ENCODE data around the gene ULBP2. TPM values are rescaled to one million over a fixed set of nuclear protein-coding genes. Genes with fewer than 3 reads are reported as not detected.
A peak's percentile ranks its signal among the peaks of the same experiment; 100 is the strongest.
"Not testable (repeated sequence)": the region's sequence is repeated elsewhere in the genome, so short reads cannot be mapped to it uniquely, and the experiment has no call there.

The ULBP2 gene
- total RNA-seq, 1 donor from 2014 or later: 0.14 TPM

DNA sequence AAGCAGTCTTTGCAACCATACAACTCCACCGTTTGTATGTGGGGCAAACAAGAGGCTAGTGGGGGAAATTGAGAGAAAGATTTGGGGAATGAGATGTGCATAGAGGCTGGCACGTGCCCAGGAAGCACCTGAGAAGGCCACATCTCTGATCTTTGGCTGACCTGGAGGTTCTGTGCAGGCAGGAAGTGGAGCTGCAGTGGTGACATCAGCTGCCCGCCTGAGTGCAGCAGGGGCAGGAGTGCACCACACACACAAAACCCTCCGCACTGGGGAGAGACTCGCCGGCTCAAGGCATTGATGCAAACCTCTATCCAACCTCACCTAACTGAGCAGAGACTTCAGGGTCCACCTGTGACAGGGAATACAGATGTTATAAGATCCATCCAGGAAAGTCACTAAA lies 32.6 kb downstream of the ULBP2 start:
- H3K27ac Mint-ChIP-seq; intact Hi-C loops (cut with micrococcal nuclease); H3K4me3 Mint-ChIP-seq (ENCODE audit: low read depth); DNase-seq (ENCODE audit: low spot score); H3K9me3 Mint-ChIP-seq; H3K36me3 Mint-ChIP-seq (ENCODE audit: low read depth); H3K4me1 Mint-ChIP-seq (ENCODE audit: low read depth): not testable (repeated sequence)
- H3K27me3 Mint-ChIP-seq (ENCODE audit: low read depth): peaks cover 73% of the 10 kb centered on the region

DNA sequence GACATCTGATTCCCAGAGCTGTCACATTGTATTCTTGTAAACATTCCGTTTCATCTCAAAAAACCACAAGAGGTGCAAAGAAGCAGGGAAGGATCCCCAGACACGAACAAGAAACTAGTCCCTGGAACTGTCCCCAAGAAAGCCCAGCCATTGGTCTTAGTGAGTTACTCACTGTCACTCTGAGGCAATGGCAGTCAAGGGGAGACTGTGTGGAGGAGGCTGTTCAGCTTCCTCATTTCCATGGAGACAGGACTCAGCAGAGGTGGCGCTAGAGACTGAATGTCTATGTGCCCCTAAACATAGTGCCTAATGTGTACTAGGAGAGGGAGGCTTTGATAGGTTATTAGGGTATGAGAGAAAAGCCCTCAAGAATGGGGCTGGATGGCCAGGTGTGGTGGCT lies 33.0 kb downstream of the ULBP2 start:
- no peak overlapping the region for H3K4me3 Mint-ChIP-seq (ENCODE audit: low read depth)
- H3K27me3 Mint-ChIP-seq (ENCODE audit: low read depth): peaks cover 73% of the 10 kb centered on the region
- no peak overlapping the region for H3K27ac Mint-ChIP-seq
- H3K4me1 Mint-ChIP-seq (ENCODE audit: low read depth): no peaks in the 10 kb centered on the region
- intact Hi-C loops (cut with micrococcal nuclease): no loop called here
- H3K36me3 Mint-ChIP-seq (ENCODE audit: low read depth): no peaks in the 10 kb centered on the region
- H3K9me3 Mint-ChIP-seq: no peaks in the 10 kb centered on the region
- no peak for DNase-seq (ENCODE audit: low spot score)

DNA sequence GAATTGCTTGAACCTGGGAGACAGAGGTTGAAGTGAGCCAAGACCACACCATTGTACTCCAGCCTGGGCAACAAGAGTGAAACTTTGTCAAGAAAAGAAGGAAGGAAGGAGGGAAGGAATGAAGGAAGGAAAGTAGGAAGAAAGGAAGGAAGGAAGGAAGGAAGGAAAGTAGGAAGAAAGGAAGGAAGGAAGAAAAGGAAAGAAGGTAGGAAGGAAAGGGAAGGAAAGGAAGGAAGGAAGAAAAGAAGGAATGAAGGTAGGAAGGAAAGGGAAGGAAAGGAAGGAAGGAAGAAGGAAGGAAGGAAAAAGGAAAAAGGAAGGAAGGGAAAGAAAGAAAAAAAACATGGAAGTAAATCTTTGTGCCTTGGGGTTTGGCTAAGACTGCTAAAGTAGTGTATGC lies 33.6 kb downstream of the ULBP2 start:
- intact Hi-C loops (cut with micrococcal nuclease): no loop called here
- no peak overlapping the region for H3K4me3 Mint-ChIP-seq (ENCODE audit: low read depth)
- H3K4me1 Mint-ChIP-seq (ENCODE audit: low read depth): no peaks in the 10 kb centered on the region
- H3K36me3 Mint-ChIP-seq (ENCODE audit: low read depth): no peaks in the 10 kb centered on the region
- no peak for DNase-seq (ENCODE audit: low spot score)
- no peak overlapping the region for H3K27ac Mint-ChIP-seq
- peaks cover 70% of the 10 kb centered on the region for H3K27me3 Mint-ChIP-seq (ENCODE audit: low read depth)
- H3K9me3 Mint-ChIP-seq: no peaks in the 10 kb centered on the region

DNA sequence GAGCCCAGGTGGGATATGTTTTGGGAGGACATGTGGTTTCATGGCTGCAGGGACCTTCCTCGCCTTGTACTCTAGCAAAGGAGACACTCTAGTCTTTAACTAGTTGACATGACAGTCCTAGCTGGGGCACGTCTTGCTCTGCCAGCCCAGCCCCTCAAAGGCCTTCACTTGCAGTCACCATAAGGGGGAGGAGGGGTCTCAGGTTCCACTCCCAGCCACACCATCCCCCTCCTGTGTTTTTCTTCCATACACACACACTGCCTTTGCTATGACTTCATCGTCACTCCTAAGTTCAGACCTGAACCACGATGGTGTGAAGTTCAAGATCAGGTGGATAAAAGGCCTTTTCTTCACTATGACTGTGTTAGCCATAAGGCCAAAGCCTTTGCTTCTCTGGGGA lies 35.4 kb downstream of the ULBP2 start:
- H3K27ac Mint-ChIP-seq: no peak overlapping the region
- H3K36me3 Mint-ChIP-seq (ENCODE audit: low read depth): no peaks in the 10 kb centered on the region
- peaks cover 5% of the 10 kb centered on the region for H3K4me1 Mint-ChIP-seq (ENCODE audit: low read depth)

DNA sequence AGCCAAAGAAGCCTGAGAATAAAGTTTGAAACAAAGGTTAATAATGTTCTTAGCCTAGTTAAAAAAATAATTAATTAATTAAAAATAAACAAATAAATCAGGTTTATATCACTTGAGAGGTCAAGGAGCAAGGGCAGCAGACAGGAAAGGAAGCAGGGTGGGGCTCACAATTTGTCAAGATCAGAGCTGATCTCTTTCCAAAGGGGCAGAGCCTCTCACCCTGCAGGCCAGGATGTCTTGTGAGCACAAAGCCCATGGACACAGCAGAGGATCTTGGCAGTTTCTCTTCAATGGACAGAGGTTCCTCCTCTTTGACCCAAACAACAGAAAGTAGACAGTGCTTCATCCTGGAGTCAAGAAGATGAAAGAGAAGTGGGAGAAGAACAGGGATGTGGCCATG lies 36.8 kb downstream of the ULBP2 start:
- intact Hi-C loops (cut with micrococcal nuclease): no loop called here
- no peaks in the 10 kb centered on the region for H3K9me3 Mint-ChIP-seq
- H3K27me3 Mint-ChIP-seq (ENCODE audit: low read depth): peaks cover 87% of the 10 kb centered on the region
- H3K36me3 Mint-ChIP-seq (ENCODE audit: low read depth): no peaks in the 10 kb centered on the region
- H3K27ac Mint-ChIP-seq: no peak overlapping the region
- H3K4me3 Mint-ChIP-seq (ENCODE audit: low read depth): no peak overlapping the region
- peaks cover 5% of the 10 kb centered on the region for H3K4me1 Mint-ChIP-seq (ENCODE audit: low read depth)
- no peak for DNase-seq (ENCODE audit: low spot score)

More for the DNA sequence above, 35.4 kb downstream of the ULBP2 start:
- H3K4me3 Mint-ChIP-seq (ENCODE audit: low read depth): no peak overlapping the region
- intact Hi-C loops (cut with micrococcal nuclease): no loop called here
- H3K27me3 Mint-ChIP-seq (ENCODE audit: low read depth): peaks cover 85% of the 10 kb centered on the region
- DNase-seq (ENCODE audit: low spot score): no peak
- no peaks in the 10 kb centered on the region for H3K9me3 Mint-ChIP-seq

DNA sequence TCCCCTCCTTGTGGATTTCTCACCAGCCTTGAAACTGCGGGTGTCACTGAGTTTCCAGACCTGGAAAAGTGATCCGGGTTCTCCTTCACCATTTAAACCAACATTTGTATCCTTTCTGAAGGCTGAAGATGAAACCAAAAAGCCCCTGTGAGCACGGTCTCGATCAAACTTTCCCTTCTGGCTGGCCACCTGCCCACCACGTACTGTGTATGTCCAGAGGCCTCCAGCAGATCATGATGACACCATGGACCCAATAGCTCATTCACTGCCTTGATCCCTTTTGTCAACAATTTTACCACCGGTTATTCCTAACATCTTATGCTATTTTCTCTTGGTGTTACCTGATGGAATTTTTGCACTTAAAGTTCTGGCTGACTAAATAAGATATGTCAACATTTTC lies 37.5 kb downstream of the ULBP2 start:
- H3K4me1 Mint-ChIP-seq (ENCODE audit: low read depth): peaks cover 5% of the 10 kb centered on the region
- DNase-seq (ENCODE audit: low spot score): no peak
- H3K36me3 Mint-ChIP-seq (ENCODE audit: low read depth): no peaks in the 10 kb centered on the region
- H3K9me3 Mint-ChIP-seq: no peaks in the 10 kb centered on the region
- intact Hi-C loops (cut with micrococcal nuclease): no loop called here
- H3K27me3 Mint-ChIP-seq (ENCODE audit: low read depth): peaks cover 82% of the 10 kb centered on the region
- no peak overlapping the region for H3K4me3 Mint-ChIP-seq (ENCODE audit: low read depth)
- no peak overlapping the region for H3K27ac Mint-ChIP-seq

DNA sequence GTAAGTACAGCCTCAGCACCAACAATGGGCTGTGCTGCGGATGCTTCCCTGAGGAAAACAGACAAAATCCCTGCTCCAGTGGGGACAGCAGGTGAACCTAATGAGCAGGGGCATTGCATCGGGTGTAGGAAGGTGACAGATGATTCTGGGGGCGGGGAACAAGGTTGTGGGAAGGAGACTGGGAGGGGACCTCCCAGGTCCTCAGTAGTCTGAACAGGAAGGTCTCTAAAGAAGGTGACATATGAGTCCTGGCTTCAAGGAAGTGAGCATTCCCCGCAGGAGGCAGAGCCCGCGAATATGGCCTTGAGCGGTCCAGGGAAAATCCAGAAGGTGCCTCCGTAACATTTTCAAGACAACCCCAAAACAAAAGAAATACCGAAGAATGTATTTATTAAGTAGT lies 41.3 kb downstream of the ULBP2 start:
- peaks cover 85% of the 10 kb centered on the region for H3K27me3 Mint-ChIP-seq (ENCODE audit: low read depth)
- H3K9me3 Mint-ChIP-seq: peaks cover 8% of the 10 kb centered on the region
- H3K27ac Mint-ChIP-seq: no peak overlapping the region
- H3K4me1 Mint-ChIP-seq (ENCODE audit: low read depth): peaks cover 5% of the 10 kb centered on the region
- H3K4me3 Mint-ChIP-seq (ENCODE audit: low read depth): no peak overlapping the region
- intact Hi-C loops (cut with micrococcal nuclease): no loop called here
- DNase-seq (ENCODE audit: low spot score): no peak
- H3K36me3 Mint-ChIP-seq (ENCODE audit: low read depth): peaks cover 3% of the 10 kb centered on the region

DNA sequence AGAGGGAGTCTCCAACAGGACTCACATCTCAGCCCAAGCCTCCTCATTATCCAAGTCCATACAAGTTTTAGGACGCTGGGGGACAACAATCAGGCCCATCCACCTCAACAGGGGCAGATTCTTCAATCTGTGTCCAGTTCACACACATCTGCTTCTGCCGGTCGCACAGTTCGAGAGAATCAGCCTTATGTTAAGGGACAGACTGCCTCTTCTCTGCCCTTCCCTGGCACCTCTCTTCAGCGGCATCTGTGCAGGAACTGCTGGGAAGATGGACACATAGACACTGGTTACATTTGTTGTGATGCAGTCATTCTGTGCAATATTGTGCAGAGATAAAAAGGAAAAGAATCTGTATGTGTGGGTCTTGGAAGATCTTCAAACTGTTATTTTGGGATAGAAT lies 43.0 kb downstream of the ULBP2 start:
- H3K27ac Mint-ChIP-seq: no peak overlapping the region
- H3K4me1 Mint-ChIP-seq (ENCODE audit: low read depth): peaks cover 13% of the 10 kb centered on the region
- no peak for DNase-seq (ENCODE audit: low spot score)
- H3K27me3 Mint-ChIP-seq (ENCODE audit: low read depth): peaks cover 87% of the 10 kb centered on the region
- no peak overlapping the region for H3K4me3 Mint-ChIP-seq (ENCODE audit: low read depth)
- intact Hi-C loops (cut with micrococcal nuclease): no loop called here
- peaks cover 8% of the 10 kb centered on the region for H3K36me3 Mint-ChIP-seq (ENCODE audit: low read depth)
- H3K9me3 Mint-ChIP-seq: peaks cover 11% of the 10 kb centered on the region

DNA sequence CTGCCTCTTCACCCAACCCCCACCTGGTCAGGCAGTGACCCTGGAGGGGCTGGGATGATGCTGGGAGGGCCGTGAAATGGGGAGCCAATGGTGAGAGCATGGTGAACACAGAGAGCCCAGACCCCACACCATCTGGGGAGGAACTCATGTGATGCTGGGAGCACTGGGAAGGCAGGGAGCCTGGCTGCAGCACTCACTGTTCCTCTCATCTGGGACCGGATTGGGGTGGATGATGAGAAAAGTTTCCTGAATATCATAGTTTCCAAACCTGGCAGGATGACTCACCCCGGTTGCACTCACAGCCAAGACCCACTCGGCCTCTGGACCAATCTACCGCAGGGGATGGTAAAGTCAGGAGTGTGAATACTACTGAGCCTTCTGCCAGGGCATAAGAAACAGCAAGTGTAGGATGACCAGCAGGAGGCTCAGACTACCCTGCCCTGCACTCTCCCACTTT lies 43.7 kb downstream of the ULBP2 start:
- DNase-seq (ENCODE audit: low spot score): no peak
- intact Hi-C loops (cut with micrococcal nuclease): no loop called here
- no peak overlapping the region for H3K27ac Mint-ChIP-seq
- H3K4me1 Mint-ChIP-seq (ENCODE audit: low read depth): peaks cover 20% of the 10 kb centered on the region
- H3K27me3 Mint-ChIP-seq (ENCODE audit: low read depth): peaks cover 91% of the 10 kb centered on the region
- H3K36me3 Mint-ChIP-seq (ENCODE audit: low read depth): peaks cover 10% of the 10 kb centered on the region
- peaks cover 11% of the 10 kb centered on the region for H3K9me3 Mint-ChIP-seq
- no peak overlapping the region for H3K4me3 Mint-ChIP-seq (ENCODE audit: low read depth)

DNA sequence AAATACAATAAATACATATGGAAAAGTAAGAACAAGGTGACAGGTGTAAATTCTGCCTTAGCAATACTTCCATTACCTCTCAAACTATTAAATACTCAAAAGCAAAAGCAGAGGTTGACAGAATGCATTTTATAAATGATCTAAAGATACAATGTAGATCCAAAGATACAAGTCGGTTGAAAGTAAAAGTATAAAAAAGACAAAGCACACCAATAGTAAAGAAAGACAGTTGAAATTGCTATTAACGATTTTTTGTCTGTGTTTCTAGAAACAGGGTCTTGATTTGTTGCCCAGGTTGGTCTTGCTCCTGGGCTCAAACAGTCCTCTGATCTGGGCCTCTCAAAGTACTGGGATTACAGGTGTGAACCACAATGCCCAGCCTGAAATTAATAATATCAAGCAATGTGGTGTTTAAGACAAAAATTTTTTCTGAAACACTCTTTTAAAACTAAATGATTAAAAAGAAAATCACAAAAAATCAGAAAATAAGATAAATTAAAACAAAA lies 45.8 kb downstream of the ULBP2 start:
- peaks cover 89% of the 10 kb centered on the region for H3K27me3 Mint-ChIP-seq (ENCODE audit: low read depth)
- H3K9me3 Mint-ChIP-seq: peaks cover 11% of the 10 kb centered on the region
- intact Hi-C loops (cut with micrococcal nuclease): loop anchor here (2.0 kb wide), 1 partner anchor 23 kb away; no protein-coding TSS in a partner anchor
- DNase-seq (ENCODE audit: low spot score): no peak
- no peak overlapping the region for H3K4me3 Mint-ChIP-seq (ENCODE audit: low read depth)
- H3K36me3 Mint-ChIP-seq (ENCODE audit: low read depth): peaks cover 11% of the 10 kb centered on the region
- no peak overlapping the region for H3K27ac Mint-ChIP-seq
- H3K4me1 Mint-ChIP-seq (ENCODE audit: low read depth): peaks cover 27% of the 10 kb centered on the region

DNA sequence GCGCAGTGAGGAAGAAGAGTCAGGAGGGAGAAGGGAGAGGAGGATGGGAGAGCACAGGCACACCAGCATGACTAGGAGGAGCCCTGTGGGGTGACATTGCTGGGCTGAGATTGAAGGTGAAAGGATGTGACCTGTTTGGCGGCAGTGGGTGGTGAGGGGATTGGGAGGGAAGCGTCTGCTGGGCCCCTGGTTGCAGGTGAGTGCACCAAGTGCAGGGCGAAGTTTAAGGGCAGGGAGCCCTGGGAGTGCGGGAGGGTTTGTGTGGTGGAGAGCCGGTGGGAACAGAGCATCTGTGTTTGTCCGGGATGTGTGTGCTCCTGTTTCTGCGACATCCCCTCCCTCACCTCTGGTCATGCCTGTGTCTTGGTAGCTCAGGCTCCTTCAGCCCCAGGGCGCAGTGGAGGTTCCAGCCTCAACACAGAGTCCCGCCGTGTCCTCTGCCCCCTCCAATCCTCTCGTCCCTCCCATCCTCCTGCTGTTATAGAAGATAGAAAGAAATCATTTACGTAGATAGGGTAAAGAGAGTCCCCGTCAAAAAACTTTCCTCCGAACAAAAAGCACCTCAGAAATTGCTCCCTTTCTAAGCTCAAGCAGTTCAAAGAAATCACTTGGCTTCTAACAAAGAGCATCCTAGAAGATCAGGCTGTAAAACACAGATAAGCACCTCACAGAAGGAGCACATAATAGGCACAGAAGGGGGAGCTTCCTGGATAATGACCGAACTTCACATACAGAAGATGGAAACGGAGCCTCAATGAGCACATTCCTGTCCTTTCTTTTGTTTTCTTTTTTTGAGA lies 46.9 kb downstream of the ULBP2 start:
- no peak for DNase-seq (ENCODE audit: low spot score)
- Mint-ChIP-seq H3K36me3 (ENCODE audit: low read depth) (peaks cover 11% of the 10 kb centered on the region), H3K4me1 (ENCODE audit: low read depth) (peaks cover 27% of the 10 kb centered on the region), H3K4me3 (ENCODE audit: low read depth) (no peak overlapping the region), H3K27ac (no peak overlapping the region), H3K27me3 (ENCODE audit: low read depth) (peaks cover 90% of the 10 kb centered on the region), H3K9me3 (peaks cover 11% of the 10 kb centered on the region)
- intact Hi-C loops (cut with micrococcal nuclease): loop anchor here (2.0 kb wide), 1 partner anchor 24 kb away; no protein-coding TSS in a partner anchor

DNA sequence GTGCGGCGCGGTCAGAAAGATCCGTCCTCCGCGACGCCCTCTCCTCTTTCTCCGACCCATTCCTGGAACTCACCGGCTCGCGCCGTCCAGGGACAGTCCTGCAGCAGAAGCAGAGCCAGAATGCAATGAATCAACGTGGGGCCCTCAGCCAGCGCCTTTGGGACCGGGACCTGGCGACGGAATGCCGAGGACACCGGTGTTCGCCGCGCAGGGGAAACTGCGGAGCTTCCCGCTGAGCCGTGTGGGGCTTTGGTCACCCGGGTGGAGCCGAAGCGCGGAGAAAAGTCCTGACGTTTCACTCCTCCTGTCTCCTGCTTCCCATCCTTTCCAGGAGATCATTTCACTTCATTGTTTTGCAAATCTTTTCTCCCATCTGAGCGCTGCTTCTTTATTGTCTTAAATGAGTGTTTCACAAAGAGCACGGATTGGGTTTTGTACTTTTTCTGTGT lies 48.4 kb downstream of the ULBP2 start:
- Mint-ChIP-seq H3K4me1 (ENCODE audit: low read depth) (peaks cover 29% of the 10 kb centered on the region), H3K36me3 (ENCODE audit: low read depth) (peaks cover 11% of the 10 kb centered on the region), H3K27ac (no peak overlapping the region), H3K27me3 (ENCODE audit: low read depth) (peaks cover 91% of the 10 kb centered on the region), H3K4me3 (ENCODE audit: low read depth) (peak overlapping the region; percentile 79), H3K9me3 (peaks cover 11% of the 10 kb centered on the region)
- intact Hi-C loops (cut with micrococcal nuclease): loop anchor here (2.0 kb wide), 2 partner anchors 23 to 51 kb away; no protein-coding TSS in a partner anchor
- no peak for DNase-seq (ENCODE audit: low spot score)
